GM18868 (cell line): ENCODE data around the gene RAB7B.

Source experiments
- ATAC-seq: cut with Tn5 transposase; IDR thresholded peaks from one replicate; pipeline ENCODE4 v1.9.1; 2021; ENCODE audit warnings: mild to moderate bottlenecking, moderate library complexity; ENCODE audit not compliant: unreplicated experiment

RAB7B gene

DNA sequence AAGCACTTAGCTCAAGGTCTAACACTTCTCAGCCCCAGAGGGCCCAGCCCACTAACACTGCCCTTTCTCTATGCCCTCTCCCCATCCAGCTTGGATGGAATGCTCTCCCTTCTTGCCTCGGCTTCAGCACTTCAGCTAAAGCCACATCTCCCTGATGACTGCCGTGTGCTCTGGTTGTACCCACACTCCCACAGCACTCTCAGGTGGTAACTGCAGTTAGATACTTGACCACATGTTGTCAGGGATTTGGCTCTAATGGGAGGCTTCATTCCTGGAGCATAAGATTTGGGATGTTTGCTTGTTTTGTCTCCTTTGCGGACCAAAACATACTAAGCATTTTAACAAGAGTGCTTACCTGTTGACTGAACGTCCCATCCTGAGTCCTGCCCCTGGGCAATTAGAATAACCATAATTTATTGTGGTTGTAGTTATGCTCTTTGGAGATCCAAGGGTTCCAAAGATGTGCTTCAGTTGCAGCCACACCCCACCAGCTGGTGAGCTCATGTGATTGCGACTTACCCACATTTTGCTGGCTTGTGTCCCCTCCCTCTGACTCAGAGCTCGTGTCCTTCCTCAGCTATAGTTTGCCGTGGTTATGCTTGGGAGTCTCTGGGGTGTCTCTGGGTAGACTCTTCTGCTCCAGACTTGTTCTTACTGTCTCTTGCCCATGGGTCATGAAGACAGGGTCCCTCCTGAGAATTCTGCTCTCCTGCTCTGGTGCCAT, 52.2 kb downstream of the RAB7B start:
- no peak for ATAC-seq

DNA sequence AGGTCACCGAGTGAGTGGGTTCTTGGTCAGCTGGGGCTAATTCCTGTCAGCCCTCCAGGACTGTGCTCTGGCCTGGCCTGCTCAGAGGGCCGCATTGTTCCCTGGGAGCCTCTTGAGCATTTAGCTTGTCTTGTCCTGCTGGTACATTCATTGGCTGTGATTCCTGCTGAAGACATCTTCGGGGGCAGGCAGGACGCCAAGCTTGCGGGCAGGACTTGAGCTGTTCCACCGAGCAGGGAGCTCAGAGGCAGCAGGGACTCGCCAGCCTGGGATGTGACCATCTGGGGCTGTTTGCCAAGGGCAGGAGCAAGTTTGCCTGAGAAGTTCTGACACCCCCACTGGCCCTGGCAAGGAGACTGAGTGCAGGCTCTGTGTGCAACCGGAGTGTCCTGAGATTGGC, 52.9 kb downstream of the RAB7B start:
- ATAC-seq: no peak

DNA sequence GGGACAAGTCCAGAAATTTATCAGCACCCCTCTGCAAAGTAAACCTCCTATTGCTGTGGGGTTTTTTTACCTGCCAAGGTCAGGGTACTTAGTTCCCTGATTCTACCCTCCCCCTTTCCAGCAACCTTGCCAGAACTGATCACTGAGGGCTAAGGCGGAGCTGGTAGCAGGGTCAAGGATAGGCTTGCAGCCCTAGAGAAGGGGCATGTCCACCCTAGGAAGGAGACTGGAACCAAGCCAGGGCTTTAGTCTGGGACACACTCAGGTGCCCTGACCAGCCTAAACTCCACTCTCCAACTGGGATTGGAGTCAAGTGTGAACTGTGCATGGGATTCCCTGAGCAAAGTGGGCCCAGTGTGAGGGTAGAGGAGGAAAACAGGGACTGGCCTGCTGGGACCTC, 53.4 kb downstream of the RAB7B start:
- no peak for ATAC-seq

DNA sequence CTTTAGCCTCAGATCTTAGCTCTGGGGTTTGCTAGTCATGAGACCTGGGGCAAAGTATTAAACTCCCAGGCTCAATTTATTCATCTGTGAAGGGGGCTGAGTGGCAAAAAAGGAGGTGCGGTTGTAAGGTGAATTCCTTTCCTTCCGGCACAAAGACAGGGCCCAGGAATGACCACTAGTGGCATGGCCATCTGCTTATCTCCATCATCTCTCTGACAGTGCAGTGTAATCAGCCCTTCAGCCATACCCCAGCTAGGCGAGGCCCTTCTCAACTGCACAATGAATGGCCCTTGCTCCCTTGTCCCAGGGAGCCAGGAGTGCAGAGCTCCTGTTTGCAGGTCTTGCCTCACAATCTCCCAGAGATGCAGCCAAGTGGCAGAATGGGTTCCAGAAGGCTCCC, 54.3 kb downstream of the RAB7B start:
- ATAC-seq: no peak

DNA sequence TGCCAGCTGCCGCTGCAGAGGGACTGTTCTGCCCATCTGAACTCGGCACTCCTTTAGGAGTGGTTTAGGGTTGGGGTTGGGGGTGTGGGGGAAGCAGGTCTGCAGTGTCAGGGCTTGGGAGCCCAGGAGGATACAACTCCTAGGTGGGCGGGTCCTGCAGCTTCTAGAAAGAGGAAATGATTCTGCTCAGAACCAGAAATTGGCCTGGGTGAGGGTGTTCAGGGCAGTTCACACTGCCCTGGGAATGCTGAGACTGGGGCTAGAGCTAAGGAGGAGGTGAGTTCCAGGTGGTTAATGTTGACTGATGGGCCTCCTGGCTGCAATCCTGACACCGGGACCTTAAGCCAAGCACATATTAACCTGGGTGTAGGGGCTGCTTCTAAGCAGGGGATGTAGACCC, 55.2 kb downstream of the RAB7B start:
- no peak for ATAC-seq

DNA sequence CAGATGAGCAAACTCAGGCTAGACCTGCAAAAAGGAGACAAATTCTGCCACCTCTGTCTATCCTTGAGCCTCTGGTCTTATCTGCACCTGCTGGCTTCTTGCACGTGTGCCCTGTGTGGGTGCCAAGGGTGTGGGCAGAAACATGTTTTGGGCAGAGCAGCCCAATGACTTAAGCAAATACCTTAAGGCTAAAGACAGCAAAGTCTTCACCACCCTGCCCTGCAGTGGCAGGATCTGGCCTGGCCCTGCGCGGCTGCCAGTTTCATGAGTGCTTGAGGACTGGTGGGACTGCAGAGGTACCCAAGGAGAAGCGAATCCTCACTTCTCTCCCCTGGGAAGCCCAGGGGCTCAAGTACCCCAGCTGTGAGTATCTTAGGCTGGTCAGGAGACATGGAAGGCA, 56.2 kb downstream of the RAB7B start:
- no peak for ATAC-seq

DNA sequence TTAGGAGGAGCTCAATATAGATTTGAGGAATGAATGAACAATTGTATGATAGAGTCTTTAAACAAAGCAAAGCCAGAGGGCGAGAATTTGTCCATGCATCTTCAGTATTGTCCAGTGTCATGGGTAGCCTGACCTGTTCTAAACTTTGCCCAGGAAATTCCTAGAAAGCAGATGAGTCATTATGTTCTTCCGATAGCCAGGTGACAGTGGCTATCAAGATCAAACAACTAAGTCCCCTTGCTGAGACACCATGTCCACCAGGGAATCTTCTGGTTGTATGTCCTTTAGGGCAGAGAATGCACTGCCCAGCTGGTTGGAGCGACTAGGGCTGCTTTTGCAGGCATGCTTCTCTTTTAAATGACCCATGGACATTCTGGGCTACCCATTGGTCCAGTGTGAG, 58.1 kb downstream of the RAB7B start:
- no peak for ATAC-seq

DNA sequence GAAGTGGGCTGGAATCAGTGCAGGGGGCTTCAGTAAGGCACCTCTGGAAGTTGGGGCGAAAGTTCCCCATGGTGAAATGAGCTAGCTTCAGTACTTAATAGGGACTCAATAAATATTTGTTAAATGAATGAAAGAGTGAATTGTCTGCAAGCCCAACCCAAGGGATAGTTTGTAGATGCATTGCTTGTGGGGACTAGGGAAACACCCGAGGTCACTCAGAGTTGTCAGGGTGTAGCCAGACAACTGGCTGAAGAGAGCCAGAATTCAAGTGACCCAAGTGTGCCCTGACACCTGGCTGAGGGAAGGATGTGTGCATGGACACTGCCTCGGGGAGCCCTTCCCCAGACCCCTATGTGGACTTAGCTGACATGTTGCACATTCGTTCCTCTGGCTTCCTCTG, 58.7 kb downstream of the RAB7B start:
- no peak for ATAC-seq

DNA sequence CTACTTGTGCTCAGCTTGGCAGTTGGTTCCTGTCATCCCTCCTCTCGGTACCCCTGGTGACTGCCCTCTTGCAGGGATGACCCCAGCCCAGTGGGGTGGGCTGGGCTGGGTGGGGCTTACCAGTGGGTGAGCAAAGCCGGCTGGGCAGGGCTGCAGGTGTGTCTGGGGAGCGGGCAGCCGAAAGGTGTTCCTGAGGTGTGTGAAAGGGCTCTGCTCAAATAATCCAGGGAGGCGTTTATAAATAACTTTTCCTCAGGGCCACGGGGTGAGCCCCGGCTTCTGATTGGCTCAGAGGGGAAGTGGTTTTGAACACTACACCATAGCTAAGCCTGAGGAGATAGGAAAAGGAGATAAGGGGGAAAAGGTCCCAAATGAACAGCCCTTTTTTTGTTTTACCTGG, 60.0 kb downstream of the RAB7B start, which contains the start of gene SLC26A9:
Gene SLC26A9, minus strand, starts transcription at position 212 of the 400 bp plus-strand sequence. CDS start 7,636 bp downstream, outside the sequence.
- ATAC-seq: no peak

DNA sequence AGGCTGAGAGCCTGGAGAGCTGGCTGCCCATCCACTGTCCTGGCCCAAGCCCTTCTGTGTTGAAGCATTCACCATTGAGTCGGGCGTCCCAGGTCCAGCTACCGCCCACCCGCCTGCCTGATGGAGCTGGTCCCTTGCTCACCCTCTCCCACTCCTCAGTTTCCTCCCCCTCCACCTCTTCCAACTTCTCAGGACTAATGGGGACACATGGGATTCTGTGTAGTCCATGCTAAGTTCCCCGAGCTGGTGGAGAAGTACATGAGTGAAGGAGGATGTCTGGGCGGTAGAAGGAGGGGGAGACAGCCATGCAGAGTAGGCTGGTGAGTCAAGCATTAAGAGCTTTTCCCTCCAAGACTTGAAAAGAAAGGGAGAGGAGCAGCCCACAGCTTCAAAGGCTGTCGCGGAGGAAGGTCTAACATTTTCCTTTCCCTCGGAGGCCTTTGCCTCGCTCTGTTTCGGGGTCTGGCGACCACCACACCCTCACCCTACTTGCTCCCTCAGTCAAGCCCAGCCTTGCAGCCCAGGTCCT, 60.5 kb downstream of the RAB7B start:
- ATAC-seq: no peak

DNA sequence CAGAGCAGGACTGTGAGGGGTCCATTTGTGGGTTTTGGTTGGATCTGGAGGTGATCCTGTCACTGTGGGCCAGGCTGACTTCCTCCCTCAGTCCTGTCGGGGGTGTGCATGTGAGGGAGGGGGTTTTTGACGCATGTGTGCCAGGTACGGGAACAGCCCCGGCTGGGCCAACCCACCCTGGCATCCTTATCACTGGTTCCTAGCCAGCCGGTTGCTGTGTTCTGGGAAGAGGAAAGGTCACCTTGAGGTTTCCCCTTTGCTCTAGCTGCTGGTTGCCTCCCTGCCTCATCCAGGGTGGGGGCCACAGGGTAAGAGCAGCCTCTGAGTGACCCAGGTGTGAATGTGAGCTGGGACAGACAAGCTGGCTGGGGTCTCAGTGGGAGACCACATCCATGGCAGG, 62.5 kb downstream of the RAB7B start:
- ATAC-seq: no peak

DNA sequence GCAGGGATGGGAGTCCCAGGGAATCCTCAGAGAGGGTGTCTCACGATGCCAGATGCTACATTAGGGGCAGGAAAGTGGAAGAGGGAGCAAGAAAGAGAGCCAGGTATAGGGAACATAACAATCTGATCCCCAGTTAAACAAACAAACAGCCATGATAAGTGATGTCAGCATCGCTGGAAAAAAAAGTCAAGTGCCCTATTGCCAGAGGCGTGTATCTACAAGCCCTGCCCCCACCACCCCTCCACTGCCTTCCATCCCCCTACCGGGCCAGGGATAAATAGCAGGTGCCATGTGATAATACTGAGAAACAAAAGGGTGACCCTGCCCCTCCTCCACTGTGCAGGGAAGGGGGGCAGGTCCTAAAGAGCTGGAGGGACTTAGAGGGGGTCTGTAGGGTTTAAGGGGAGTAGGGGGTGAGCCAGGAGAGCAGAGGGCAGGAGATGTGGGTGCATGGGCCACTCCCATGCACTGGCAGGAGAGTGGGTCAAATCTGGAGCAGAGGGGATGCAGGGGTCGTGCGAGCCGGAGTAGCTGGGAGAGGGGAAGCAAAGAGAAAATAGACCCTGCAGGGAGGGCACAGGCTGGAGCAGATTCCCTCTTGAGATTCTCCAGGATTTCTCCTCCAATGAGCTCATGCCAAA, 63.4 kb downstream of the RAB7B start:
- no peak for ATAC-seq

DNA sequence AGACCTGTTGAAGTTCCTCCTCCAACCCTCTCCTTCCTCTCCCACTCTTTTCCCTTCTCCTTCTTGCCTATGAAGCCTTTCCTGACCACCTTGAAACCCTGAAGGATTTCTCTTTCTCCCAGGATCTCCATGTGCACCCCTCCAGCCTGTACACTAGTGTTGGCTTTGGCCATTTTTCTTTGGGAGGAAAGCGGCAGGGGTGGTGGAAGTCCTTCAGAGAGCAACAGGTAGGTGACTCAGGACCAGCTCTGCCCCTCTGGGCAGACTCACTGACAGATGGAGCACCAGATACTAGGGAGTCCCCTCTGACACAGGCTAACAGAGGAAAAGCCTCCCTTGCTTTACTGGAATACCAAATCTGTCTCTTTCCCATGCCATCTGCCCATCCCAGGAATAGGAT, 64.5 kb downstream of the RAB7B start:
- no peak for ATAC-seq

DNA sequence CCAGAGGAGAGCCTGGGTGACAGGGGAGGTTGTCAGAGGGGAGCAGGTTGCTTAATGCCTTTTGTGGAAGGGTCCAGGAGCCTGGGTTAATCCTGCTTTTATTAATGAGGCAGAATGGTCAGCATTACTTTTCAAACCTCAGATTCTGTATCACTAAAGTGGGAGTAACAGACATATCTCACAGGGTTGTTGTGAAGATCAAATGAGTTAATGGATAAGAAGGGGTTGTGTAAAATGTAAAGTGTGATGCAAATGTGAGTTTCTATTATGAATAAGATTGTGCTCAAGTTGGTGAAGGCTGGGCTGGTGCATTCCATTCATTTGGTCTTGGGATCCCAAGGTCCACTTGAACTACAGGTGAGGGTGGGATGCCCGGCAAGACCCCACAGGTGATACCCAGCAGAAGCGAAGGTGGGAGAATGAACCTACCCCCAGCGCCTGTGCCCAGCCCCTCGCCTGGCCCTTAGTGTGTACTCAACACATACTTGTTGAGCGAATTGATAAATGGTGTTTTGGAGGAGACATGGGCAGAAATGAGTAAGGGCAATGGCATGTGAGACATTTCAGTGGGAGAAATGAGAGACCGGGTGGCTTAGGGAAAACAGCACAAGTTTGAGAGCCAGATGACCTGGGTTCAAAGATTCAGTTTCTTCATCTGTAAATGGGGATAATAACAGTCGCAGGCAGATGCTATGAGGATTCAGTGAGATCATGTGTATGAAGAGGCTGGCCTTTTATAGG, 66.2 kb downstream of the RAB7B start:
- ATAC-seq: no peak

DNA sequence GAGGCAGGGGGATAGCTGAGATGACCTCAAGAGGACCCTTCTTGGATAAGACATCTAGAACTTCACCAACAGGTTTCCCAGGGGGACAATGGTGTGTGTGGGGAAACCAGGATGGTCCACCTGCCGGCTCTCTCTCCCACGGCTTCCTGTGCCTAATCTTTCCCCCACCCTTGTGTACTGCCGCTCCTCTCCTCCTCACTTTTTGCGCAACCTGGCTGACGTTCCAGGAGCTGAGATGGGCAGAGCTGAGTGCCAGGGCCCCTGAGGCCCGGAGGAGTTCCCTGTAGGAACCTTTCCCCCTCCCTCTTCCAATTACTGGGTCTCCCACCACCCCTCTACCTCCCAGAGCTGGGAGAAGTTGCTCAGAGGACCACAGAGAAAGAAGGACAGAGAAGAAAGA, 66.9 kb downstream of the RAB7B start:
- no peak for ATAC-seq

DNA sequence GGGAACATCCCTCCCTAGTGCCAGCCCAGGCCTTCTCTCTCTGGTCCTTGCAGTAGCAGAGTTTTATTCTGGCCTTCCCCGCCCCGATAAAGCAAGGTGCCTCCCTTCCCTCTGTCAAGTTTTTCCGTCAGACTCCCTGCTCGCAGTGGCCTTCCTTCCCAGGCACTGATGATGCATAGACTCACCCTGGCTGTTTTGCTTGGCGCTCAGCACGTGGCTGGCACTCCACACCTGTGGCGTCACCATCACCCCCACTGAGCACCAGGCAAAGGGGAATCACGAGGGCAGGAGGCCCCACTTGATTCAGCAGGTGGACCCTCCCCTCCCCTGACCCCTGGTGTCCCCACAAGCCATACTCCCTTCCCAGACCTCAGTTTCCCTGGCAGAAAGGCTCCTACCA, 67.3 kb downstream of the RAB7B start:
- no peak for ATAC-seq

DNA sequence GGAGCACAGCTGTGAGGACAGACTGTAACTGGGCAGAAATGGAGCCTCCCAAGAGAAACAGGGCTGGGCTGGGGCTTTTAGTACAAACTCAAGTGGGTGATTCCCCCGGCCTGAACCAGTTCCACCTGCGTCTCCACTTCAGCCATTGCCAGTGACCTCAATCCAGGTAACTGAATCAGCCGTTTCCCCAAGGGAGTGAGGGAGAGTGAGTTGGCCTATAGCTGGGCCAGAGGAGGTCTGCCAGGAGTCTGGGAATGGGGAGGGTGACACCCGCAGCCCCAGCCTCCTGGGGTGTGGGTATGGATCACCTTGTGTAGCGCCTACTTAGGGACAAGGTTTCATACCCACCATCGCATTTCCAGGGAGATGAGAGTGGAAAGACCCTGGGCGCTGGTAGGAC, 68.4 kb downstream of the RAB7B start:
- ATAC-seq: no peak

DNA sequence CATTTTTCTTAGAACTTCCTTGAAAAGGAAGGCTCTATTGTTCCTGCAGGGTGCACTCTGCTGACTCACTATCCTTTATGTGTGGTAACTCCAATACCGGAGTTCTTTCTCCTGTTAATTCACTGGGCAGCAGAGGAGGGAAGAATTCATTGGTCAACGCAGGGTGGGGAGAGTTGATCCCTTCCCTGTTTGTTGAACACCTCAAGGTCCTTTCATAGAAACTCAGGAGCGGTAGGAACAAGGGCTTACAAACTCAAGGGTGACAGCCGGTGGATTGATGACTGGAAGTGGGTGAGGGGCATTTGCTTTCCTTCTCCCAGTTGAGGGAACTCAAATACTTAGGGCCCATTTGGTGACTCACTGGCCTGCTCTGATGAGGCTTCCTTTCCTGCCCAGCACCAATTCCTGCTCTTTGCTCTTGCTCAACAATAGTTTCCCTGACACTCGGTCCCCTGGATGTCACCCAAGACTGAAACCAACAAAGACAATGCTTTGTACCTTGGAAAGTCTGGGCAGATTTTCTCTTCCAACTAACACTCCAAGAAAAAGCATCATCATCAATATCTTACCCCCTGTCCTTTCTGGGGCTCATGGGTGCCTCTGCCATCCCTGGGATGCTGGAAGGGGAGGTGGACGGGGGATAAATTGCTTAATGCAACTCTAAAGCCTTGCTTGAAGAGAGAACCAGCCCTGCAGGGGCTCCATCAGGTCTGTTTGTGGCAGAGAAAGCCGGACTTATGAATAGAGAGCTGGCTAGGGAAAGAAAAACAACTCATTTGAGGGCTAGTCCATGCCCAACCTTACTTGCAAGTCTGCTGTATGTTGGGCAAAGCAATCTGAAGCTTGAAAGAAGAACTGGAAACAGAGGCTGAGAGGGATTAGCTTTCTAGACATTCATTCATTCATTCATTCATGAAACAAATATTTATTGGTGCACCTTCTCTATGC, 69.2 kb downstream of the RAB7B start:
- ATAC-seq: no peak

DNA sequence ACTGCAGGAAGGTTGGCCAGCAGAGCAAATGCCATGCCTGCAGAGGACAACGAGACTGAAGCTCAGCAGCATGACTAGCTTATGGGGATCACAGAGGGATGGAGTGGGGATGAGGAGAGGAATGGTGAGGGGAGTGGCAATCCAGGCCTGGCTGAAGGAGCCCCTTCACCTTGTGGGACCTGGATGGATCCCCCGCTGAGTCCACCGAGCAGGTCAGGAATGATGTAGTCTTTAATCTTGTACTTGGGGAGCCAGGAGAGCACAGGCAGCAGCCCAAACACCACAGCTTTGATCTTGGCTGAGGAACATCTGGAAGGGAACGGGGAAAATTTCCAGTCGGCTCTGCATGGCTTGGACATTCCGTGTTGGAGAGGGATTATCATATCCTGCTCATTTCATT, 70.4 kb downstream of the RAB7B start:
- no peak for ATAC-seq

DNA sequence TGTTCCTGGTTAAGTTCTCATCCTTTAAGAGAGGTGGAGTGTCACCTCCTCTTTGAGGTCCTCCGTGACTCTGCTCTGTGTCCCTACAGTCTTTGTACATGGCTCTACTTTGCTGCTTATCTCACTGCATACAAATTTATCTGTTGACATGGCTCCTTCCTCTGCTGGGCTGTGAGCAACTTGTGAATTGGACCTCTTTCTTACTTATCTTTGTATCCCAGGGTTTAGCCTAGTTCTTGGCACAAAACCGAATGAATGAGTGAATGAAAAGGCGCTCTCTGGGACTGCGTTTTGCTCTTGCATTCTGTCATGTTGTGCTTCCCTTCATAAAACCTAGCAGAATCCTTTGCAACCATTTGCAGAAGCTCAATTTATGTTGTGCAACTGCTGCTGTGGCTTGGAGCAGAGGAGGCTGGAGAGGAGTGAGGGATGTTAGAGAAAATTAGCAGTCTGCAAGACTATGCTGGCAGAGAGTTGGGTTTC, 72.4 kb downstream of the RAB7B start:
- ATAC-seq: no peak

DNA sequence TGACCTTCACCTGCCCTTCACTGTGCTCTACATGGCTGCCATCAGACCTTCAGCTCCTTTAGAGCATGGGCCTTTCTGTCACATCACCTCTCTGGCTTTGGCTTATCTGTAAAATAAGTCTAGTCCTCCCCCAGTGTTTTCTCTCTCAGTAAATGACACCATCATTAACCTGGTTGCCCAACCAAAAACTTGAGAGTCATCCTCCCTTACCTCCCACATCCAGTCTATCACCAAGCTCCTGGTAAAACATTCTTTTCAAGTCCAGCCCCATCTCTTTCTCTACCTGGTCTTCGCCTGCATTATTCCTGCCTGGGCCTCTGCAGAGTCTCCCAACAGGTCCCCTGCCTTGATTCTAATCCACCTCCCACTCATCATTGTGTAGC, 73.0 kb downstream of the RAB7B start:
- ATAC-seq: no peak
